NCI-H526 (cell line): ENCODE measurements around the gene ZNF385D.

Experiments
- DNase-seq, 2 experiments: peaks; one replicate each; lab custom pipeline; 2025; lab: John Stamatoyannopoulos, UW

Gene ZNF385D

GRCh38 chr3:21377071-21377769, 373.8 kb downstream of the ZNF385D start:
- no peak for DNase-seq

- no peak for DNase-seq
These were observed 378.7 kb downstream of the ZNF385D start for GRCh38 chr3:21372316-21372715.
